Measurements from ENCODE around the gene TP53BP2.
"Not testable (repeated sequence)": the region's sequence is repeated elsewhere in the genome, so short reads cannot be mapped to it uniquely, and the experiment has no call there.

The TP53BP2 gene

DNA sequence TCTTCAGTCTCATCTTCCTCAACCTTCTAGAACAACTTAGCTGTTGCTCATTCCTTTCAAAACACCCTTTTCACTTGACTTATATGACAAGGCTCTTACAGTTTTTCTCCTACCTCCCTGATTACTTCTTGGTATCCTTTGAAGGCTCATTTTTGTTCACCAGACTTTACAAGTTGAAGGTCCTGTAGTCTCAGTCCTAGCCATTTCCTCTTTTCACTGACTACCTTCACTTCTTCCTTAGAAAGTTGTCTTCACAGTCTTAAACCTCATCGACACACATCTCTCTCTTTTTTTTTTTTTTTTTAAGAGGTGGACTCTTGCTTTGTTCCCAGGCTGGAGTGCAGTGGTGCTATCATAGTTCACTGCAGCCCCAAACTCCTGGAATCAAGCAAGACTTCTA lies 6.6 kb upstream of the TP53BP2 start:
- DNase-seq (ENCODE audit: low read depth): no peak

DNA sequence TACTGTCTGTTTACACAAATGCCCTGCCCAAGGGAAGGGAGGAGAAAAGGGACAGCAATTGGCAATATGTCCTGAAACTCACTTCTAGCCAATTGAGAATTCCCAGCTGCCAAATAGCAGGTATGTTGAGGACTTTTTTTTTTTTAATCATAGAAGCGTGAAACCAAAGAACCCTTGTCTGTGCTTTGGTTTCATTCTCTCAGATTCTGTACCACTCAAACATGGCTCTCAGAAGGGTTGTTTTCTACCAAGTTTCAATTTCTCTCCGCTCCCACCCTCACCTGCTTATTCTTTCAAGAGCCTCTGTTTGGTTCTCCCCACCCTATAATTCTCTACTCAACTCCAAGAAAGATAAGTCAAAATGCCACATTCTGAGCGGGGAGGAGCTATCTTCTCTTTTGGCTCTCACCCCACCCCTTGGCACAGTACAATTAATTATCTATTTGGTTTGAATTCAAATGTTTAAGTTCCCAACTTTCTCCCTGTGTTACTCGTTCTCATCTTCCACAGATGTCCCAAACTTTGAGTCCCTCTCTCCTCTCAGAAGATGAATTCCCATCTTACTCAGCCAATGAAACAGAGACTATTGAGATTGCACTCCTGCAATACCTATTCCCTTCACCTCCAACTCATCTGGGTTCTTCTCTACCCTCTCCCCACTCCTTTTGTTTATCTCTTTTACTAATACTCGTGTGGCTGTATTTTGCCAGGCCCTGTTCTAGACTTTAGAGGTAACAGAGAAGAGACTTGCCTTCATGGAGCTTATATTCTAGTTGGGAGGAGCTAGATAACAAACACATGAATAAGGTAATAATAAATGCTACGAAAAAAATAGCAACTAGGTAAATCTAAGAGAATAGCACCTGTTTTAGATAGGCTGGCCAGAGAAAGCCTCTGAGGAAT lies 3.9 kb upstream of the TP53BP2 start:
- DNase-seq (ENCODE audit: low read depth): no peak

DNA sequence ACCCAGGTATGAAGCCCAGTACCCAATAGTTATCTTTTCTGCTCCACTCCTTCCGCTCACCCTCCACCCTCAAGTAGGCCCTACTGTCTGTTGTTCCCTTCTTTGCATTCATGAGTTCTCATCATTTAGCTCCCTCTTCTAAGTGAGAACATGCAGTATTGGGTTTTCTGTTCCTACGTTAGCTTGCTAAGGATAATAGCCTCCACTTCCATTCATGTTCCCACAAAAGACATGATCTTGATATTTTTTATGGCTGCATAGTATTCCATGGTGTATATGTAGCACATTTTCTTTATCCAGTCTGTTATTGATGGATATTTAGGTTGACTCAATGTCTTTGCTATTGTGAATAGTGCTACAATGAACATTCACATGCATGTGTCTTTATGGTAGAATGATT lies 2.8 kb upstream of the TP53BP2 start:
- DNase-seq (ENCODE audit: low read depth): no peak

DNA sequence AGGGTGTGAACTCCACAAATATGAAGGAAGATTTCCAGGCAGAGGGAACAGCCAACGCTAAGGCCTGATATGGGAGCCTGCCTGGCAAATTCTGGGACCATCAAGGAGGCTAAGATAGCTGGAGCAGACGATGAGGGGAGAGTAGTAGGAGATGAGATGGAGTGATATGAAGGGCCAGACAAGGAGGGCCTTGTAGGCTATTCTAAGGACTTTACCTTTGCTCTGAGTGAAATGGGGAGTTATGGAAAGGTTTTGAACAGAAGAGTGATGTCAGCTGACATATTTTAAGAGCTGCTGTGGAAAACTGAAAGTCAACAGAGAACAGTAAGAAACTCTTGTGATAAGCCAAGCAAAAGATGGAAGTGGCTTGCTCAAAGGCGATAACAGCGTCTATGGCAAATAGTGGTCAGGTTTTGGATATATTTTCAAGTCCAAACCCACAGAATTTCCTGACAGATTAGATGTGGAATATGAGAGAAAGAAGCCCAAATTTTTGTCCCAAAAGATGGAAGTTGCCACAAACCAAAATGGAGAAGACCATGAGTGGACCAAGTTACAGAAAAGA lies 2.1 kb upstream of the TP53BP2 start:
- DNase-seq (ENCODE audit: low read depth): no peak

DNA sequence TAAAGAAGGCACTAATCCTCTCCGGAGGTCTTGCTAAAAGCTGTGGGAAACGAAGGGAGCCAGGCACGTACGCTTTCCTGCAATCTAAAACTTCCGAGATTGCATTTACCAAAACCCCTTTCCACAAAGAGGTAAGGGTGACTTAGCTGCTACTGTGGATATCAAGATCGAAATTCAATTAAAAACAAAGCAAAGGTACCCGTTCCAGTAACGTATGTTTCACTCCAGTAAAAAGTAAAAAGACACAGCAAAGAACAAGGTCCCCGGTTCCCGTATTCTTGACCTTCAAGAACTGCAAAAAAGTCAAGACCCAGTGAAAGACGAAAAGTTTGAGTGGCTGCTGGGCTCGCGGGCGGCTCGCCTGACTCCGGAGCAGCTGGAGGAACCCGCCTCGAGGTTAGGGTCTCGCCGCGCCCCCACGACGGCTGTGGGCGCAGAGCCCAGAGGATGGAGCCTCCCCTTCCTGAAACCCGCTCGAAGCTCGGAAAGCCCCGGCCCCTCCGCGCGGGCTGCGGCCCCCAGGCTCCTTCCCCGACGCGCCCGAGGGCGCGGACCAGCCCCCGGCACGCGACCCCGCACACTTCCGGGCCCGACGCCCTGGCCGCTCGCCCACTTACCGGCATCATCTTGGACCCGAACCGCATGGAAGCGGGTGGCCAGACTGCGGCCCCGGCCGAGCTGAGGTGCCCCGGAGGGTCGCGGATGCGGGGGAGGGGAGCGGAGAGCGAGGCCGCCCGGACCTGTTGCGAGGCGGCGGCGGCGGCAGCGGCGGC lies 524 bp downstream of the TP53BP2 start:
- DNase-seq (ENCODE audit: low read depth): peak; percentile 33

DNA sequence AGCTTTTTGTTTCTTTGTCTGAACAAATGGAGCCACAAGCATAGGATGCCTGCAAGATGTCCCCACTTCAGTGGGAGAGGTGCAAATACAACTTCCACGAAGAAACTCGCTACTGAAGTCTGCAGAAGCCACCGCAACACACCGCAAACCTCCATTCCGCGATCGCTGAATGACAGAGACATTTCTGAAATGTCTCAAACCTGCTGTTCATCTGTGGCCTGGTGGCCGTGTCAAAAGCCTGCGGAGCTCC lies 1.0 kb downstream of the TP53BP2 start:
- DNase-seq (ENCODE audit: low read depth): no peak

DNA sequence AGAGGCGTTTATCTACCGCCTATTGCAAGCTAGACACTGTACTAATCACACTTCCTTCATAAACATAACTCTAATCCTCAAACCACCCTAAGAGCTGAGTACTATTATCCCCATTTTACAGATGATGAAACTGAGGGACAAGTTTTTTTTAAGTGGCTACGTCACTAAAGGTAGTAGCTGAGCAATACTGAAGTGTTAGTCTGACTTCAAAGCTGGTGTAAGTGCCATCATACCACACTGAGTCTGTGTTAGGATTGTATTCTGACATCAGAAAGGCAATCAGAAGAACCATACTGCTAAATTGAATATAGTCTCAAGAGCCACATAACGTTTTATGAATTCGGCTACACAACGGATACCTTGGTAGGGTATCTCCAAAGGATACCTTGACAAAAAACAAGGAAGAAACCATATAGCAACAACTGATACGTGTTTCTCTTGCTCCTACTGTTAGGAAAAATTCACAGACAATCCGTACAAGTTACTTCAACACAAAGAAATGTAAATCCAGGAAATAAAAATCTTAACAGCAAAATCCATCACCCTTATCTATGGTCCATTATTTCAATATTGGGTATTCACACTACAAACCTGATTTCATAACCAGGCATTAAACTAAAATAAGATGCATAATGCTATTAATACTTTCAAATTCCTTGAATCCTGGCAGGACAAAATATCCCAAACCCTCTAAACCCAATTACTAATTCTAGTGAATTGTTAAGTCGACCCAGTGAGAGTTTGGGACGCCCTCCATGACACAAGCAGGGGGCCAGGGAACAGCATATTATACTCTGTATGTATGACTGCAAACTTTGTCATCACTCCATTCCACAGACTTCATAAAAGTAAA lies 1.6 kb downstream of the TP53BP2 start:
- no peak for DNase-seq (ENCODE audit: low read depth)

DNA sequence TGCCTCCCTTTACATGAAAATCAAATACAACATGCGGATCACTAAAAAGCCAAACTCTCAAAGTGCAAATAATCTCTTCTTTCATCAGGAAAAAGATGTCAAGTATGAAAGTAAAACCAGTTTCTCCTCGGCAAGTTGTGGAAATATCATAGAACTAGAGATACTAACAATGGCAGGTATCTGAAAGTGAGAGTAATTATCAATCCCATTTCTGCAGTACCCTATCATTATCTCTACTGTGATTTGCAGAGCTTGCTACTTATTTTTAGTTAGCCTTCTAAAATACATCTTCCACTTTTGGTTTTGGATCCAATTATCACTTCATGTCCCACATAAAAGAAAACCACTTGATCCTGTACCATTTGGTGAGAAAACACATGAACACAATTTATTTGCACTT lies 3.0 kb downstream of the TP53BP2 start:
- DNase-seq (ENCODE audit: low read depth): no peak

DNA sequence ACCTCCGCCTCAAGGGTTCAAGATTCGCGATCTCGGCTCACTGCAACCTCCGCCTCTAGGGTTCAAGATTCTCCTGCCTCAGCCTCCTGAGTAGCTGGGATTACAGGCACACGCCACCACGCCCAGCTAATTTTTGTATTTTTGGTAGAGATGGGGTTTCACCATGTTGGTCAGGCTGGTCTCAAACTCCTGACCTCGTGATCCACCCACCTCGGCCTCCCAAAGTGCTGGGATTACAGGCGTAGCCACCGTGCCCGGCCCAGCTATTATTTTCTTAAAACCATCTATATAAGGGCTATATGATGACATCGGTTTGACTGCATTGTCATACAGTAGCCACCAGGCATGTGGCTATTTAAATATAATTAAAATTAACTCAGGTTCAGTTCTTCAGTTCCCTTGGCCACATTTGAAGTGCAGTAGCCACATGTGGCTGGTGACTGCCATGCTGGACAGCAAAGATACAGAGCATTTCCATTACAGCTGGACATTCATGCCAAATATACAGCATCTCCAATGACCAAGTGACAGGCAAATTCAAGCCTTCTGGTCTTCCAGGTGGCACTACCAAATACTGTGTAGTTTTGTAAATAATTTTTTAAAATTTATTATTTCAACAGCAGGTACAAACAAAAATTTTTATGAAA lies 3.6 kb downstream of the TP53BP2 start:
- DNase-seq (ENCODE audit: low read depth): not testable (repeated sequence)

DNA sequence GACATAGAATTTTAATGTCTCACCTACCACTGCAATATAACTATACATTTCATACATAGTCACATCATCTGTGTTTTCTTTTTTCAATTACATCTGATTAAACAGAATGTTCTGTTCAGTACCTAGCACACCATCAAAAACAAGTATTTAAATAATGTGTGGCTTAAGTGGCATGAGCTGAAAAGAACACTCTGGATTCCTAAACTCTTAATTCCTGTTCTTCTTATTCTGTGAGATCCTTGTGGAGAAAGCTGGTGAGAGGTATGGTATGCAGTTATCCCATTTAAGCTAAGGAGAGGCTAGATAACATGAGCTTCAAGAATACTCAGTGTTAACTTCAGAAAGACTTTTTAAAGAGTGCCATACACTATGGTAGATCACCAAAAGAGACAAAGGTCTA lies 5.5 kb downstream of the TP53BP2 start:
- DNase-seq (ENCODE audit: low read depth): no peak

DNA sequence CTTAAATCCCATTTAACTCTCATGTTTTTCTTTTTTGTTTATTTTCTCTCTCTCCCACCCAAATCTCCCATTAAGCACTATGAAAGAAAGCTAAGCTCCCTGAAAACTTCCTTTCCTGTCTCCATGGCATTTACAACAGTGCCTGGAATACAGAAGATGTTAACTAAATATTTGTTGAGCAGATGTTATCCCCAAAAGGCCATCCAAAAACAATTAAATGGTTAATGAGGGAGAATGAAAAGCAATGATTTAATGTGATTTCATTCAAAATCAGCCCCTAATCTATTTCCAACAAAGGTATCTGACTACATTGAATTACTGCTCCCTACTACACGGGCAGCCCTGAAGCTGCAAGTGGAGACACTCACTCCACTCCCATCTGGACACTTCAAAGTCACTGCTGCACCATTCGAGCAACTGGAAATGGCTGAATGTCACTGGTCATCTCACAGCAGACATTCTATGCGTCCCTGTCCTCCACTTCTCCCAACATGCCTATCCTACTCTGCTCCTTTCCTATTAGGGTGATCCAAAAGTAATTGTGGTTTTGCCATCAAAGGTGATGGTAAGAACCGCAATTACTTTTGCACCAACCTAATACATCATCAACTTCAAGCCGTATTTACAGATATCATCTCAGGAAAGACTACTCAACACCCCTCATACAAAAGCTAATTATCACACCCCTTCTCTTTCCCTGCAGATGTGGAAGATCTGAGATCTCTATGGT lies 7.5 kb downstream of the TP53BP2 start:
- DNase-seq (ENCODE audit: low read depth): no peak

DNA sequence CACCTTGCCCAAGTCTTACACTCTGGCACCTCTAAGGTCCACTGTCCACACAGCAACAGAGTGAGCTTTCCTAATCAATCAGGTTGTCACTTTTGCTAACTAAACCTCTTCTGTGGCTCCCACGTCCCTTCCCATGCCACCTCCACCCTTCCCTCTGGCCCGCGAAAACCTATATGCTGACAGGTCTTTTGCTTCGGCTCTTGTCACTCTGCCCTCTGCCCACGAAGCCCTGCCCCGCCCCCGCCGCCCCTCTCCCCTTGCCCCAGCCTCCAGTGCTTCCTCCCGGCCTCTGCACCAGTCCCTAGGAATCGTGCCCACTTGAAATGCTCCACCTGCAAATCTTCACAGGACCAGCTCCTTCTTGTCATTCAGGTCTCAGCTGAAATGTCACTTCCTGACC lies 8.1 kb downstream of the TP53BP2 start:
- no peak for DNase-seq (ENCODE audit: low read depth)

DNA sequence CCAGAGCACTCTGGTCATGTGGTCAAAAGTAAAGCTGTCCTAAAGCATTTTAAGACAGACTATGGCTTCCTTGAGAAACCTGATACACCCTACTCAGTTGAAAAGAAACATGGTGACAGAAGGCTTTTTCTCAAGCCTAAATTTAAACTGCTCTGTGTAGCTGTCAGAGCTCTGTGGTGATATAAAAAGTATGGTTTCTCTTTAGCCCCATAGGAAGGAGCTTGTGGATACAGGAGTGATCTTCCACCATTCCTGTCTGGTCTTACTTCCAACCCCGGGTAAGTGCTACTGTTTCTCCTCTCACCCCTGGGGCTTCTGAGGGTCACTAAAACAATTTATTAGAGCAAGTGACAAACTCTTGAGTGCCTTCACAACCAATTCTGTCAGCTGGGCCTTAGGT lies 8.5 kb downstream of the TP53BP2 start:
- no peak for DNase-seq (ENCODE audit: low read depth)

DNA sequence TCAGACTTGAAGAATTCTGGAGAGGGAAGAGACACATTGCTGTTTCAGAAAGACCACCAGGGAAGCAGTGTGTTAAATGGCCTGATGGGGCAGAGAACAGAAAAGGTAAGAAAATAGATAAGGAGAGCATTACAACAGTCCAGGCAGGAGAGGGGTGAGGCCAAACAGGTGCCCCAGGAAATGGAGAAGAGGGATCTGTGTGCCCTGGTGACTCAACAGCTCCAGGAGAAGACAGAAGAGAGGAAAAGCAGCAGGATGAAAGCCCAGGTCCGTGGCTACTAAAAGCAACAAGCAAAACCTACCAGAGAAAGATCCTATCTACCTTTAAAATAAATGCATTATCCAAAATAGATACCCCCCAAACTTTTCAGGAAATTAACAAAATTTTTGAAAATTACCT lies 9.2 kb downstream of the TP53BP2 start:
- DNase-seq (ENCODE audit: low read depth): no peak

DNA sequence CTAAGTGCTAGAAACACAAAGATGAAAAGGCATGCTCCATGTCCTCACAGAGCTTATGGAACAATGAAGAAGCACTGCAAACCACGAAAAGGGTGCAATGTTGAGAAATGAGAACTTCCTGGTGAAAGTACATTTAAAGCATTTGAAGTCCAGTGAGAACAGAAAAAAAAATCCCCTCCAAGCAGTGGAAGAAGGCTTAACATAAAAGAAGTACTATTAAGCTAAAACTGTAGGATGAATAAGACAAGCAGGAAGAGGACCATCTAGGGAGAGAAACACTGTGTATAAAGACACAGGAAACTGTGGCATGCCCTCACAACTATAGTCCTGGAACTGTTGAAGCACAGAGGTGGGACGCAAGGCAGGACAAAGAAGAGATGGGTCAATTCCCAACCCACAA lies 10.0 kb downstream of the TP53BP2 start:
- DNase-seq (ENCODE audit: low read depth): no peak

DNA sequence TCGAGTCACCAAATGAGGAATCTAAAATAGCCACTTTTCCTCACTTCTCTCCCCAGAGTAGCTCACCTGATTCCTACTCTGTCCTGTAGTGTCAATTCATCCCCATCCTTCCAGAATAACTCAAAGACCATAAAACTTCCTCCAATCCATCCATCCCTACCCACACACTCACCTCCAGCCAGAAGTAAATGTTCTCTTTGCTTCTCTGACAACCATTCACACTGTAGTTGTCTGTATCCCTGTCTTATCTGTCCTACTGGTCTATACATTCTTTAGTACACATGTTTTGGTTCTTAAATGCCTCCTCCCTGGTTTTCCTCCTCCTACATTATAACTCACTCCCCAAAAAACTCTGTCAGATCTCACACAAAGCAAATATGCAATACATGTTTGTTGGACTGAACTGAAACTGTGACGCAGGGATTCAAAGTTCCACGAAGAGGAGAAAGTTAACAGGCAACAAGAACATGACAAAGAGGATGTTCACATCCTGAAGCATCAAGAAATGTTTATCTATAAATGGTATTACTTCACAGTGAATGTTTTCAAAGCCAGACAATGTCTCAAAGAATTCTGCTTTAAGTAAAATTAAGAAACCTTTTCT lies 11.0 kb downstream of the TP53BP2 start:
- DNase-seq (ENCODE audit: low read depth): no peak

DNA sequence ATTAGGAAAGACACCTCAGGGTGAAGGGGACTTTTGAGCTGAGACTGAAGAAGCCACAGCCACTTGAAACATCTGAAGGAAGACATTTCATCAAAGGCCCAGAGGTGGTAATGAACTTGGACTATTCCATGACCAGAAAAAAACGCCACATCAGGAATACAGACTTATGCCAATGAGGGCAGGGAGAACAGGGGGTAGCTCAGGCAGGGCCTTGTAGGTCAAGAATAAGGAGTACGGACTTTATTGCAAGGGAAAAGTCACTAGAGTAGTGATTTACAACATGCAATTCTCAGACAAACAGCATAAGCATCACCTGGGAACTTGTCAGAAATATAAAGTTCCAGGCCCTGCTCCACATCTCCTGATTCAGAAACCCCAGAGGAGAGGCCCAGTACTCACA lies 11.8 kb downstream of the TP53BP2 start:
- DNase-seq (ENCODE audit: low read depth): no peak

DNA sequence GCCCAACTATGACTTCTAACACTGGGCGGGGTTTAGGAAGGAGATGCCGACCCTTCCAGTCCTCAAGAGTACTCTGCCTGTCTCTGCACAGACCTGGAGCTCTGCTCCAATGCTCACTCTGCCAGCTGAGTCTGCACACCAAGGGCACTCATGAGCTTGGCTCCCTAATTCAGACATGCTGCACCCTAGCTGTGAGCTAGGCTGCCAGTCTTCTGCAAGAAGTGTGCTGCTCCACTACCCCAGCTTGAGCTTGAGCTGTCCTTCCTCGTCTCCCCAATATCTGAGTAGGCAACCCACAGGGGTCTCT lies 13.2 kb downstream of the TP53BP2 start:
- no peak for DNase-seq (ENCODE audit: low read depth)

DNA sequence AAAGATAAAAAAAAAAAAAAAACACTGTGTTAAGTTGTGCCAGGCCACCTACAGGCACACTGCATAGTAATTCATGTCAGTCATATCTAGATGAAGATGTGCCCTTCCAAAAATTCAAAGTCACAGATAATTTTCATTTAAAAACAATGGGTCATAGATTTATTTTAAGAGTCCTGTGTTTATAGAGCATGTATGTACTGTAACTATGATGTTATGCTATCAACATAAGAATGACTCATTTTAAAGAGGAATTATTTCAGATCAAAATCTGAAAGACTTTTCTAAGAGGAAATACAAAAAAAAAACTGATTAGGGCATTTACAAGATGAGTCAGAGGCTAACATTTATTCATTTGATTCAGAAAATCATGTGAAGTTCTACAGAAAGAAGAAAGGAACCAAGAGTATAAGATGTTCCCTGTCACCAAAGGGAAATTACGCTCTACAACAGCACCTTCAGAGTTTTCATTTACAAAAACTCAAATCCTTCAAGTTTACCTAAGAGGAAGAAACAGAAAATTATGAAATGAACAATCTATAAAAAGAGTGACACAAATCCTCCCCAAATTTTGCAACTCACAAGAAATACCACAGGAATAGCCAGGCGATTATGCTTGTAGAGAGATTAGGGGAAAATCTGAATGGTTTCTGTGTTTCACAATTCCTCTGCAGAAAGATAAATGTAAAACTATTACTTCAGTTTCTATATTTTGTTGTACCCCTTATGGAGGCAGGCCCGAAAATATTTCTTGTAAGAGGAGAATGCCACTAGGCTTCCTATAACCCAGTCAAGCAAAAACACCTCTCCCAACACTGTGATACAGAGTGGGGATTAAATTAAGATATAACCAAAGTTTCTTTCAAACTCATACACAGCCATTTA lies 13.8 kb downstream of the TP53BP2 start:
- no peak for DNase-seq (ENCODE audit: low read depth)

DNA sequence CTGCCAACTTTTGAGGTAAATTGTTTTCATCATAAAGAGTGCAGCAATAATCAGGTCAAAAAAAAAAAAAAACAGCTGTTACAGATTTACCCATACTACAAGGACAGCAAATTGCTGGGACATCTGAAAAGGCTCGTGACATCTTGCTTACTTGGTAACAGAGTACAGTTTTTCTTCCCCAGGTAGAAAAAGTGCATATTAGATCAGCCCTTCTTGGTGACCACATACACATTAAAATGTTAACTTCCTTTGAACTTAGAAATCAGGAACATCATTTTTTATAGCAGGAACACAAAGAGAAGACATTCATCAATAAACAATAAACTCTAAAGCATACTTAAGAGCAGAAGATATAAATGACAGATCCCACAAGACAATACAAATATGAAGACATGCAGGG lies 16.1 kb downstream of the TP53BP2 start:
- DNase-seq (ENCODE audit: low read depth): no peak
